Esophagus muscularis mucosa (tissue), 4 donors: ENCODE data around the gene OLFM2.

Experiments
- EP300 ChIP-seq: sonication (generic); formaldehyde crosslinking; IDR thresholded peaks from one replicate; pipeline ENCODE4 v1.6.1; 2017; ENCODE audit warnings: antibody characterized with exemption
- POLR2A ChIP-seq: fragments of 450-650 bp; IDR thresholded peaks from one replicate; pipeline ENCODE4 v1.6.1; 2017; ENCODE audit warnings: antibody characterized with exemption, moderate library complexity, mild to moderate bottlenecking, low read depth
- POLR2AphosphoS5 ChIP-seq, 2 donors: sonication (generic); formaldehyde crosslinking; IDR thresholded peaks; one replicate each; pipeline ENCODE4 v1.6.1; 2017; ENCODE audit warnings: antibody characterized with exemption in 2 of 2
- TF ChIP-seq, protein P1 (sequence below), 3 experiments: fragments of 200-600 bp in 2 of 3; fragments of 450-650 bp in 1 of 3; sonication (generic) in 2 of 3; IDR thresholded peaks; one replicate each; pipeline ENCODE4 v1.5.1; 2017 to 2019; ENCODE audit warnings: antibody characterized with exemption in 3 of 3, mild to moderate bottlenecking in 2 of 3, moderate library complexity in 1 of 3

- TF ChIP-seq, protein P1, sequence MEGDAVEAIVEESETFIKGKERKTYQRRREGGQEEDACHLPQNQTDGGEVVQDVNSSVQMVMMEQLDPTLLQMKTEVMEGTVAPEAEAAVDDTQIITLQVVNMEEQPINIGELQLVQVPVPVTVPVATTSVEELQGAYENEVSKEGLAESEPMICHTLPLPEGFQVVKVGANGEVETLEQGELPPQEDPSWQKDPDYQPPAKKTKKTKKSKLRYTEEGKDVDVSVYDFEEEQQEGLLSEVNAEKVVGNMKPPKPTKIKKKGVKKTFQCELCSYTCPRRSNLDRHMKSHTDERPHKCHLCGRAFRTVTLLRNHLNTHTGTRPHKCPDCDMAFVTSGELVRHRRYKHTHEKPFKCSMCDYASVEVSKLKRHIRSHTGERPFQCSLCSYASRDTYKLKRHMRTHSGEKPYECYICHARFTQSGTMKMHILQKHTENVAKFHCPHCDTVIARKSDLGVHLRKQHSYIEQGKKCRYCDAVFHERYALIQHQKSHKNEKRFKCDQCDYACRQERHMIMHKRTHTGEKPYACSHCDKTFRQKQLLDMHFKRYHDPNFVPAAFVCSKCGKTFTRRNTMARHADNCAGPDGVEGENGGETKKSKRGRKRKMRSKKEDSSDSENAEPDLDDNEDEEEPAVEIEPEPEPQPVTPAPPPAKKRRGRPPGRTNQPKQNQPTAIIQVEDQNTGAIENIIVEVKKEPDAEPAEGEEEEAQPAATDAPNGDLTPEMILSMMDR (IDR thresholded peaks at IDR 0.05) = no peak
- TF ChIP-seq POLR2AphosphoS5 (IDR thresholded peaks at IDR 0.05) (no peak), POLR2A (no peak), EP300 (no peak)
Observed at GRCh38 chr19:9956956-9957355, 20.6 kb upstream of the OLFM2 start.
